Left ventricle myocardium inferior (tissue), 1 donor: Measurements from ENCODE around the gene RAMP1. TPM values are rescaled to one million over a fixed set of nuclear protein-coding genes. Genes with fewer than 3 reads are reported as not detected.

Experiments used
- DNase-seq: peaks from one replicate; pipeline ENCODE4 v3.0.0-alpha.2; 2020
- H3K27ac ChIP-seq: fragments of 200-600 bp; replicated peaks from 2 replicates; pipeline ENCODE4 v1.8.0; 2021
- H3K27me3 ChIP-seq: fragments of 200-600 bp; 2 replicates; pipeline ENCODE4 v1.8.0; 2021; ENCODE audit warnings: low read depth
- H3K36me3 ChIP-seq: fragments of 200-600 bp; 2 replicates; pipeline ENCODE4 v1.8.0; 2021
- H3K4me1 ChIP-seq: fragments of 200-600 bp; 2 replicates; pipeline ENCODE4 v1.8.0; 2021
- H3K4me3 ChIP-seq: fragments of 200-600 bp; 2 replicates; pipeline ENCODE4 v1.8.0; 2021; ENCODE audit warnings: mild to moderate bottlenecking, moderate library complexity
- H3K9me3 ChIP-seq: fragments of 200-600 bp; replicated peaks from 2 replicates; pipeline ENCODE4 v1.8.0; 2021
- intact Hi-C: fragments of 100-400 bp; cut with micrococcal nuclease; formaldehyde crosslinking; loops from one replicate; pipeline ENCODE4 v1.11.0; 2022
- total RNA-seq: library from RNA; stranded (reverse); fragmentation: NEBNext Ultra II Directional; extraction: Animal tissue kit (Norgen Biotek cat#: 25700); gene quantifications from one replicate; pipeline ENCODE4 v1.2.1, GENCODE V29; 2021
- TF ChIP-seq, protein P1 (sequence below): fragments of 200-600 bp; IDR thresholded peaks from 2 replicates; pipeline ENCODE4 v1.8.0; 2021; ENCODE audit warnings: antibody characterized with exemption, mild to moderate bottlenecking, borderline replicate concordance
- donor health status: DM: no; HTN: yes; CAD: no; lungs with severe emphysema.

RAMP1 gene
- total RNA-seq, 1 donor from 2014 or later: 168 TPM

GRCh38 chr2:237927135-237927534 is 67.7 kb downstream of the RAMP1 start:
- peaks cover 12% of the 10 kb centered on the region for H3K4me1 ChIP-seq
- peaks cover 11% of the 10 kb centered on the region for H3K9me3 ChIP-seq
- intact Hi-C loops: no loop called here
- no peak for DNase-seq
- H3K4me3 ChIP-seq: no peak overlapping the region
- TF ChIP-seq, protein P1, sequence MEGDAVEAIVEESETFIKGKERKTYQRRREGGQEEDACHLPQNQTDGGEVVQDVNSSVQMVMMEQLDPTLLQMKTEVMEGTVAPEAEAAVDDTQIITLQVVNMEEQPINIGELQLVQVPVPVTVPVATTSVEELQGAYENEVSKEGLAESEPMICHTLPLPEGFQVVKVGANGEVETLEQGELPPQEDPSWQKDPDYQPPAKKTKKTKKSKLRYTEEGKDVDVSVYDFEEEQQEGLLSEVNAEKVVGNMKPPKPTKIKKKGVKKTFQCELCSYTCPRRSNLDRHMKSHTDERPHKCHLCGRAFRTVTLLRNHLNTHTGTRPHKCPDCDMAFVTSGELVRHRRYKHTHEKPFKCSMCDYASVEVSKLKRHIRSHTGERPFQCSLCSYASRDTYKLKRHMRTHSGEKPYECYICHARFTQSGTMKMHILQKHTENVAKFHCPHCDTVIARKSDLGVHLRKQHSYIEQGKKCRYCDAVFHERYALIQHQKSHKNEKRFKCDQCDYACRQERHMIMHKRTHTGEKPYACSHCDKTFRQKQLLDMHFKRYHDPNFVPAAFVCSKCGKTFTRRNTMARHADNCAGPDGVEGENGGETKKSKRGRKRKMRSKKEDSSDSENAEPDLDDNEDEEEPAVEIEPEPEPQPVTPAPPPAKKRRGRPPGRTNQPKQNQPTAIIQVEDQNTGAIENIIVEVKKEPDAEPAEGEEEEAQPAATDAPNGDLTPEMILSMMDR: no peak
- no peaks in the 10 kb centered on the region for H3K36me3 ChIP-seq
- no peak overlapping the region for H3K27ac ChIP-seq
- H3K27me3 ChIP-seq: no peaks in the 10 kb centered on the region

- no peak for DNase-seq
- Histone ChIP-seq H3K9me3 (peaks cover 11% of the 10 kb centered on the region), H3K4me3 (no peak overlapping the region), H3K27ac (no peak overlapping the region), H3K4me1 (peaks cover 10% of the 10 kb centered on the region), H3K27me3 (no peaks in the 10 kb centered on the region), H3K36me3 (no peaks in the 10 kb centered on the region)
- TF ChIP-seq, protein P1: no peak
- intact Hi-C loops: no loop called here
Observed at GRCh38 chr2:237927986-237928385, 68.6 kb downstream of the RAMP1 start.

GRCh38 chr2:237929979-237930378 is 70.6 kb downstream of the RAMP1 start:
- H3K27me3 ChIP-seq: no peaks in the 10 kb centered on the region
- TF ChIP-seq, protein P1: no peak
- H3K36me3 ChIP-seq: no peaks in the 10 kb centered on the region
- no peak overlapping the region for H3K27ac ChIP-seq
- H3K4me3 ChIP-seq: no peak overlapping the region
- DNase-seq: no peak
- peaks cover 11% of the 10 kb centered on the region for H3K9me3 ChIP-seq
- peaks cover 5% of the 10 kb centered on the region for H3K4me1 ChIP-seq
- intact Hi-C loops: no loop called here

DNA sequence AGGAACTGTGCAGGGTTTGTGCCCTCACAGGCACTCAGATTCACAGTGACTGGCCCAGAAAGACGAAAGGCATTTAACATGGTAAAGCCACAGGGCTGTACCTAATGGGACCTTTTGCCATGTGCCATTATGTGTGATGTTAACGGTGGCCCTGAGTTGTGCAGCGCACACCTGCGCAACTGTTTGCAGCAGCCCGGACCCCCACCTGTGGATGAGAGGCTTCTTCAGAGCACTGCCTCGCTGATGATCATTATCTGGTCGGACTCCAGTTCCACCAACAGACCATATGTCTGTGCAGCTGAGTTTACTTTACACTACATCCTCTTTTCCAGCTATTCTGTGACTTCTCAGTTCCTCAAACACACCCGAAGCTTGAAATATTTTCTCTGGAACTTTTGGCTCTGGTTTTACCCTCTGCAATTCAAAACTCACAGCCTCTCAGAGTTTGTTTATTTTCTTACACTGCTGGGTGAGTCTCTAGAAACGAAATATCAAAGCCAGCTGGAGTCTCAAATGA is 71.8 kb downstream of the RAMP1 start:
- Histone ChIP-seq H3K9me3 (peaks cover 11% of the 10 kb centered on the region), H3K4me1 (peaks cover 8% of the 10 kb centered on the region), H3K36me3 (no peaks in the 10 kb centered on the region), H3K4me3 (no peak overlapping the region), H3K27ac (no peak overlapping the region), H3K27me3 (no peaks in the 10 kb centered on the region)
- intact Hi-C loops: no loop called here
- TF ChIP-seq, protein P1: no peak
- no peak for DNase-seq

DNA sequence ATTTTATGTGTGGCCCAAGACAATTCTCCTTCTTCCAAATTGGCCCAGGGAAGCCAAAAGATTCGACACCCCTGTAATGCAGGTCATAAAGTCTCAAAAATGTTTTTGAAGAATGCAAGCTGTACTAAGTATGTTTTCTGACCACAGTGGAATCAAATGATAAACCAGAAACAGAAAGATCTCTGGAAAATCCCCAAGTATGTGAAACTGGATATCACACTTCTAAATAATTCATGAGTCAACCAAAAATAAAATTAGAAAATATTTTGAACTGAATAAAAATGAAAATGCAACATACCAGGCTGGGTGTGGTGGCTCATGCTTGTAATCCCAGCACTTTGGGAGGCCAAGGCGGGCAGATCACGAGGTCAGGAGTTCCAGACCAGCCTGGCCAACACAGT is 73.3 kb downstream of the RAMP1 start:
- Histone ChIP-seq H3K27me3 (no peaks in the 10 kb centered on the region), H3K9me3 (peaks cover 11% of the 10 kb centered on the region), H3K36me3 (no peaks in the 10 kb centered on the region), H3K4me1 (peaks cover 8% of the 10 kb centered on the region), H3K27ac (no peak overlapping the region), H3K4me3 (no peak overlapping the region)
- intact Hi-C loops: no loop called here
- TF ChIP-seq, protein P1: no peak
- DNase-seq: no peak

GRCh38 chr2:237934186-237934585 is 74.8 kb downstream of the RAMP1 start:
- intact Hi-C loops: no loop called here

More at GRCh38 chr2:237934186-237934585, 74.8 kb downstream of the RAMP1 start:
- H3K4me1 ChIP-seq: peaks cover 8% of the 10 kb centered on the region
- no peak for DNase-seq
- no peaks in the 10 kb centered on the region for H3K36me3 ChIP-seq
- H3K27ac ChIP-seq: no peak overlapping the region
- TF ChIP-seq, protein P1: no peak
- H3K4me3 ChIP-seq: no peak overlapping the region
- no peaks in the 10 kb centered on the region for H3K27me3 ChIP-seq
- peaks cover 11% of the 10 kb centered on the region for H3K9me3 ChIP-seq
